Ovary (tissue), 9 donors: ENCODE data around the gene OVOL1. TPM values are rescaled to one million over a fixed set of nuclear protein-coding genes. Genes with fewer than 3 reads are reported as not detected.

Experiments used
- DNase-seq, 5 donors: peaks; one replicate each; pipeline ENCODE4 v3.0.0-alpha.2; 2019 to 2020
- H3K27ac ChIP-seq, 2 donors: fragments of 200-600 bp; one replicate each; pipeline versions ENCODE4 v1.5.1 to v1.8.0; 2019 to 2022
- H3K27me3 ChIP-seq: fragments of 200-600 bp; one replicate; pipeline ENCODE4 v1.8.0; 2022
- H3K36me3 ChIP-seq: fragments of 200-600 bp; sonication (generic); one replicate; pipeline ENCODE4 v1.5.1; 2019
- H3K4me1 ChIP-seq: one replicate; pipeline ENCODE4 v1.8.1; 2013; ENCODE audit warnings: mild to moderate bottlenecking, moderate library complexity; ENCODE audit not compliant: insufficient read depth
- H3K4me3 ChIP-seq: fragments of 200-600 bp; sonication (generic); one replicate; pipeline ENCODE4 v1.5.1; 2017
- H3K9me3 ChIP-seq, 2 donors: fragments of 200-600 bp in 1 of 2; sonication (generic) in 1 of 2; one replicate each; pipeline versions ENCODE4 v1.5.1 to v1.8.1; 2013 to 2019; ENCODE audit warnings: mild to moderate bottlenecking in 1 of 2, moderate library complexity in 1 of 2
- CTCF ChIP-seq, 3 donors: fragments of 450-650 bp in 2 of 3; fragments of 200-600 bp in 1 of 3; IDR thresholded peaks; one replicate each; pipeline versions ENCODE4 v1.5.1 to v1.8.0; 2016 to 2022; ENCODE audit warnings: antibody characterized with exemption in 3 of 3, mild to moderate bottlenecking in 1 of 3
- EP300 ChIP-seq: sonication (generic); formaldehyde crosslinking; IDR thresholded peaks from one replicate; pipeline ENCODE4 v1.6.1; 2017; ENCODE audit warnings: antibody characterized with exemption
- POLR2A ChIP-seq: fragments of 450-650 bp; IDR thresholded peaks from one replicate; pipeline ENCODE4 v1.6.1; 2017; ENCODE audit warnings: antibody characterized with exemption, mild to moderate bottlenecking, moderate library complexity
- WGBS, 3 donors: extraction: QIAGEN DNeasy Blood & Tissue Kit in 1 of 3; methylation state at CpG; one replicate each; pipeline versions ENCODE4 v1.1.5 to v1.1.7; 2013 to 2017; 5-methylcytosine and 5-hydroxymethylcytosine counted together
- intact Hi-C, 4 donors: fragments of 100-400 bp; cut with DNase I; formaldehyde crosslinking; loops; one replicate each; pipeline versions ENCODE4 v1.11.0 to v1.15.1; 2022 to 2023
- polyA plus RNA-seq, 2 donors: library from polyadenylated mRNA; stranded (reverse); fragments of 200-250 nt in 1 of 2; fragments of 350-450 nt in 1 of 2; fragmentation: Illumina TruSeq in 1 of 2; extraction: RNeasy Lipid Tissue Mini Kit (QIAGEN cat#74804) in 1 of 2; gene quantifications; one replicate each; pipeline ENCODE4 v1.2.3, GENCODE V29; 2013 to 2014
- total RNA-seq, 7 donors: library from RNA; depleted of rRNA in 2 of 7; stranded (reverse); fragments of >200 nt in 2 of 7; fragmentation: NEBNext Ultra II Directional in 3 of 7; extraction: Animal tissue kit (Norgen Biotek cat#: 25700) in 3 of 7; gene quantifications; one replicate each; pipeline versions ENCODE4 v1.1.0 to v1.2.4, GENCODE V29; 2016 to 2023
- donor health status: DM: no; HTN: no; CAD: no; lungs with moderate emphysema.
- donor health status: DM: no; HTN: no; CAD: no.
- donor health status: Bipolar disorder and iron deficiency.
- donor health status: DM: yes; HTN: yes; CAD: no.
- donor health status: DM: no; HTN: no; CAD: no.
- donor health status: DM: yes; HTN: yes; CAD: no.

Gene OVOL1
- total and polyA plus RNA-seq, 9 donors: 0.24 to 3.6 (median 0.31) TPM; not detected in 6

DNA sequence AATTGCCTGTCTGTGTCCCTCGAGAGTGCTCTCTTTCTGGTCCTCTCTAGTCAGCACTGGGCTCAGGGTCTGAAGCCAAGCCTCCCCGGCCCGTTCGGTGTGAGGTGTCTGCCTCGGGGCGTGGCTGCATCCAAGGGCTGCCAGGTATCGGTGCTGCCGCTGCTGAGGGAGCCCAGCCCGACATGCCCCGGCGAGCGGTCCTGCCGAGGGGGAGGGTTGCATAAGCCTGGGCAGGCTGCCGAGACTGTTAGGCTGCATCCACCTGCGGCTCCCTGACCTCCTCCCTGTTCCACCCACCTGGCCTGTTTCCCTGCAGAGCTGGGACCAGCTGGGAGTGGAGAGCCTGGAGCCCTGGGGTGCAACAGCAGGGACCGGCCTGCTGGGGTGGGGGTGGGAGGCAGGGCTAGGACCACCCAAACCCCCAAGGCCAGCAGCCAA is 6.3 kb downstream of the OVOL1 start:
- no peak for DNase-seq
- H3K36me3 ChIP-seq: no peaks in the 10 kb centered on the region
- H3K27ac ChIP-seq: no peak overlapping the region
- no peaks in the 10 kb centered on the region for H3K9me3 ChIP-seq
- H3K27me3 ChIP-seq: peaks cover 3% of the 10 kb centered on the region
- H3K4me3 ChIP-seq: no peak overlapping the region
- TF ChIP-seq CTCF (IDR thresholded peaks at IDR 0.05) (no peak), POLR2A (no peak), EP300 (no peak)
- no peaks in the 10 kb centered on the region for H3K4me1 ChIP-seq
- 17 to 24% (median 20%) methylated on average over 16 of the region's 16 CpGs for WGBS, 3 donors
- intact Hi-C loops: no loop called here

DNA sequence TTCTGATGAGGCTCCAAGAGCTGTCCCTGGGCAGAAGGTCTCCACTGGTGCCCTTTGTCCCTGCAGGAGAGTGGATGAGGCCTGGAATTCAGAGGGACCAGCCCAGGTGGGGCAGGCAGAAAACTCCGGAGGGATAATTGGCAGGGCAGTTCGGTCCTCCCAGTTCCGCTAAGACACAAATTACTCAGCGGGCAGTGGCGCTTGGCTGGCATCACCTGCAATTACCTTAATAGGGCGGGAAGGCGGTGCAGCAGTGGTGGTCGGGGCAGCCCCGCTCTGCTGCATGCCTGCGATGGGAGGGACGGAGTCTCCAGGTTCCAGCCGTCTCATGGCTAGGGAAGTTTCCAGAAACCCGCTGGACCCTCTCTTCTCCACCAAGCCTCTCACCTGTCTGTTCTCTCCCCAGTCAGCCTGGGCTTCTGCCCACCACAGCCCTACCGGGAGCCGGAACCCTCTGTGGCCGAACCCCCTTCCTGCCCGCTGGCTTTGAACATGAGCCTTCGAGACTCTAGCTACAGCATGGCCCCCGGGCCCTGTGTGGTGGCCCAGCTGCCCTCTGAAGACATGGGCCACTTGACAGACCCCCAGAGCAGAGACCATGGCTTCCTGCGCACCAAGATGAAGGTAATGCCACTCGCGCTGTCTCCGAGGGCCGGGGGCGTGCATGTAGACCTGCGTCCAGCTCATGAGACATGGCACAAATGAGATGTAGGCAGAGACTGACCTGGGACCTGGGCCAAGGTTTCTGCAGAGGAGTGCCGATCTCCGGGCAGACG is 7.0 kb downstream of the OVOL1 start:
- TF ChIP-seq EP300 (no peak), CTCF (IDR thresholded peaks at IDR 0.05) (no peak), POLR2A (no peak)
- 84 to 88% (median 84%) methylated on average over 29 of the region's 29 CpGs for WGBS, 3 donors
- DNase-seq: no peak
- H3K4me3 ChIP-seq: no peak overlapping the region
- no peaks in the 10 kb centered on the region for H3K27me3 ChIP-seq
- H3K36me3 ChIP-seq: no peaks in the 10 kb centered on the region
- intact Hi-C loops: no loop called here
- no peak overlapping the region for H3K27ac ChIP-seq
- no peaks in the 10 kb centered on the region for H3K4me1 ChIP-seq
- H3K9me3 ChIP-seq: no peaks in the 10 kb centered on the region

GRCh38 chr11:65794570-65795510 is 8.0 kb downstream of the OVOL1 start:
- intact Hi-C loops: no loop called here
- 87 to 92% (median 90%) methylated on average over 42 of the region's 42 CpGs for WGBS, 3 donors
- TF ChIP-seq EP300: no peak
- no peak for TF ChIP-seq CTCF (IDR thresholded peaks at IDR 0.05)
- no peak for TF ChIP-seq POLR2A
- Histone ChIP-seq H3K4me3 (no peak overlapping the region), H3K9me3 (no peaks in the 10 kb centered on the region), H3K36me3 (no peaks in the 10 kb centered on the region), H3K4me1 (no peaks in the 10 kb centered on the region), H3K27ac (no peak overlapping the region), H3K27me3 (no peaks in the 10 kb centered on the region)
- DNase-seq: no peak

DNA sequence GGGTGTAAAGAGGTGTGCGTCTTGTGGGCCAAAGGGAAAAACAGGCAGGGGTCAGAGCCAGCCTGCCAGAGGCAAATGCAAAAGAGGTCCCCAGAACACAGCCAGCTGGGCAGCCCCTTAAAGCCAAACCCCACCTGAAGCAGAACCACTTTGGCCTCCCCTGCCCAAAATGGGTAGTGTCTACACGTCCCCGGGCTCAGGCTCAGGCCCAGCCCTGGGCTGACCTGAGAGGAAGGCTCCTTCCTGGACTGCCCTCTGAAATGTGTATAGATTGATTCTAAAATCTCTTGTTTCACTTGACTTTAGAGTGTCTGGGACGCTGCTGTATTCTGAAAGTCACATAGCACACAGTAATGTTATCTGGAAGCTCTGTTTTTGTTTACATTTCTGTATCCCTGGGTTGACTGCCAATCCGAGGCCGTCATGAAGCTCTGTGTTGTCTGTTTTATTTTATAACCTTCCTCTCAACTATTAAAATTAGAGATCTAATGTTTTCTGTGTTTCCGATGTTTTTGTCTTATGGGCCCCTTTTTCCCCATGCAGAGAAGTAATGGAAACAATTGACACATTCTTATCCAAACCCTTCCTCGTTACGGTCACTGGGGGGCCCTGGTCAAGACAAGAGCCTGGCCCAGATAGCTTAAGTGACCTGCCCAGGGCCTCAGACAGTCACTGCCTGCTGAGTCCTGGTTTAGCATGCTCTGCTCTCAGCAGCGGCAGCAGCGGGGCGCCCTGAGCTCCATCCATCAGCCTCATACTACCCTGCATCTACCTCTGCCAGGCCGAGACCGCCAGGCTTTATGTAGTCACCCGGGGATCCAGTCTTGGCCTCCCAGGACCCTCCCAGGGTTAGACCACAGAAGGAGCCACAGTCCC is 10.1 kb downstream of the OVOL1 start:
- TF ChIP-seq EP300: no peak
- no peak for TF ChIP-seq POLR2A
- TF ChIP-seq CTCF (IDR thresholded peaks at IDR 0.05): no peak
- no peak overlapping the region for H3K27ac ChIP-seq
- DNase-seq: no peak
- H3K27me3 ChIP-seq: no peaks in the 10 kb centered on the region
- H3K9me3 ChIP-seq: no peaks in the 10 kb centered on the region
- H3K4me1 ChIP-seq: no peaks in the 10 kb centered on the region
- WGBS, 3 donors: 45 to 57% (median 49%) methylated on average over 15 of the region's 15 CpGs
- intact Hi-C loops: no loop called here
- H3K36me3 ChIP-seq: no peaks in the 10 kb centered on the region
- H3K4me3 ChIP-seq: no peak overlapping the region
